Glutamatergic neuron (in vitro differentiated cells): ENCODE results near the gene MAPRE3. TPM values are rescaled to one million over a fixed set of nuclear protein-coding genes. Genes with fewer than 3 reads are reported as not detected.
A peak's percentile ranks its signal among the peaks of the same experiment; 100 is the strongest.

Experiments
- DNase-seq: peaks from one replicate; pipeline ENCODE4 v3.0.0; 2022
- H3K27ac Mint-ChIP-seq: one replicate; pipeline ENCODE4 v1.8.0; 2020; ENCODE audit warnings: mild to moderate bottlenecking, mixed read lengths, inconsistent platforms; ENCODE audit not compliant: unreplicated experiment
- H3K27me3 Mint-ChIP-seq: one replicate; pipeline ENCODE4 v1.8.0; 2020; ENCODE audit warnings: mild to moderate bottlenecking, moderate library complexity, mixed read lengths, inconsistent platforms; ENCODE audit not compliant: unreplicated experiment
- H3K36me3 Mint-ChIP-seq: one replicate; pipeline ENCODE4 v1.8.0; 2020; ENCODE audit warnings: mild to moderate bottlenecking, mixed read lengths, inconsistent platforms; ENCODE audit not compliant: unreplicated experiment
- H3K4me1 Mint-ChIP-seq: one replicate; pipeline ENCODE4 v1.8.0; 2020; ENCODE audit warnings: mild to moderate bottlenecking, low read depth, mixed read lengths, inconsistent platforms; ENCODE audit not compliant: unreplicated experiment
- H3K4me3 Mint-ChIP-seq: one replicate; pipeline ENCODE4 v1.8.0; 2020; ENCODE audit warnings: mild to moderate bottlenecking, mixed read lengths, inconsistent platforms; ENCODE audit not compliant: unreplicated experiment
- H3K9me3 Mint-ChIP-seq: one replicate; pipeline ENCODE4 v1.8.0; 2020; ENCODE audit warnings: mild to moderate bottlenecking, moderate library complexity, mixed read lengths, inconsistent platforms; ENCODE audit not compliant: unreplicated experiment
- total RNA-seq: library from RNA; stranded (reverse); fragmentation: NEBNext Ultra II Directional; extraction: Animal tissue kit (Norgen Biotek cat#: 25700); gene quantifications from one replicate; pipeline ENCODE4 v1.2.1, GENCODE V29; 2021; ENCODE audit not compliant: unreplicated experiment
- TF ChIP-seq, protein P1 (sequence below): fragments of 200-600 bp; sonication (generic); IDR thresholded peaks from one replicate; pipeline ENCODE4 v1.5.0; 2021; ENCODE audit not compliant: partially characterized antibody, unreplicated experiment

The MAPRE3 gene
- total RNA-seq, 1 donor from 2014 or later, result 49.2 TPM

DNA sequence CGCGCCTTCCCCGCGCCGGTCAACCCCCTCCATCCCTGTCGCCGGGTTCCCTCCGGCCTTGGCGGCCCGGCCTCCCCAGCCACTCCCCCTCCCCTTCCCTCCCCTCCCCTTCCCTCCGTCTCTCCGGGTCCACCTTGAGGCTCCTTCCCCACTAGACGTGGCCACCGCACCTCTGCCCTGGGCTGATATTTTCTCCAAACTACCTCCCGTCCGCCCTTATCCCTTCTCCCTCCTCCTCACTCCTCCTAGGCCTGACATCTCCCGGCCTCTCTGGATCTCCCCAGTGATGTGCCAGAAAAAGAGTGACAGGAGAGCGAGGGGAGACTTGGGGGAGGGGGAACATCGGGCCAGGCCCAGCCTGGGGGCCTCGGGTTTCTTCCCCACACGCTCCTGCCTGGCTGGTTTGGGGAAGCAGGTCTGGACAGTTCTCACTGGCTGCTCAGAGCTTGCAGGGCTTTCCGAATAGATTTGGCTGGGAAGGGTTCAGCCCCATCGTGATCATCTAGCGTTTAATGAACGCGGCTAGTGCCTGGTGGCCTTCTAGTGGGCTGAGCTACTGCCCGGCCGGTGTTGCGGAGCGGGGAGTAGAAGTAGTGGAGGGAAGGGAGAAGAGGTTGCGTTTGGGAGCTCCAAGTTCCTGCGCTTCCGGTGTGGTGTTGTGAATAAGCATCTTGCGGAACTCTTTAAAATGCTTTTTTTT lies 641 bp downstream of the MAPRE3 start:
- H3K36me3 Mint-ChIP-seq, result peaks cover 7% of the 10 kb centered on the region
- TF ChIP-seq, protein P1, sequence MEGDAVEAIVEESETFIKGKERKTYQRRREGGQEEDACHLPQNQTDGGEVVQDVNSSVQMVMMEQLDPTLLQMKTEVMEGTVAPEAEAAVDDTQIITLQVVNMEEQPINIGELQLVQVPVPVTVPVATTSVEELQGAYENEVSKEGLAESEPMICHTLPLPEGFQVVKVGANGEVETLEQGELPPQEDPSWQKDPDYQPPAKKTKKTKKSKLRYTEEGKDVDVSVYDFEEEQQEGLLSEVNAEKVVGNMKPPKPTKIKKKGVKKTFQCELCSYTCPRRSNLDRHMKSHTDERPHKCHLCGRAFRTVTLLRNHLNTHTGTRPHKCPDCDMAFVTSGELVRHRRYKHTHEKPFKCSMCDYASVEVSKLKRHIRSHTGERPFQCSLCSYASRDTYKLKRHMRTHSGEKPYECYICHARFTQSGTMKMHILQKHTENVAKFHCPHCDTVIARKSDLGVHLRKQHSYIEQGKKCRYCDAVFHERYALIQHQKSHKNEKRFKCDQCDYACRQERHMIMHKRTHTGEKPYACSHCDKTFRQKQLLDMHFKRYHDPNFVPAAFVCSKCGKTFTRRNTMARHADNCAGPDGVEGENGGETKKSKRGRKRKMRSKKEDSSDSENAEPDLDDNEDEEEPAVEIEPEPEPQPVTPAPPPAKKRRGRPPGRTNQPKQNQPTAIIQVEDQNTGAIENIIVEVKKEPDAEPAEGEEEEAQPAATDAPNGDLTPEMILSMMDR, result no peak
- peak overlapping the region; percentile 62 for H3K27ac Mint-ChIP-seq
- peaks cover 4% of the 10 kb centered on the region for H3K27me3 Mint-ChIP-seq
- peak; percentile 32 for DNase-seq
- H3K4me1 Mint-ChIP-seq, result peaks cover 41% of the 10 kb centered on the region
- peak overlapping the region; percentile 96 for H3K4me3 Mint-ChIP-seq
- H3K9me3 Mint-ChIP-seq, result peaks cover 10% of the 10 kb centered on the region

DNA sequence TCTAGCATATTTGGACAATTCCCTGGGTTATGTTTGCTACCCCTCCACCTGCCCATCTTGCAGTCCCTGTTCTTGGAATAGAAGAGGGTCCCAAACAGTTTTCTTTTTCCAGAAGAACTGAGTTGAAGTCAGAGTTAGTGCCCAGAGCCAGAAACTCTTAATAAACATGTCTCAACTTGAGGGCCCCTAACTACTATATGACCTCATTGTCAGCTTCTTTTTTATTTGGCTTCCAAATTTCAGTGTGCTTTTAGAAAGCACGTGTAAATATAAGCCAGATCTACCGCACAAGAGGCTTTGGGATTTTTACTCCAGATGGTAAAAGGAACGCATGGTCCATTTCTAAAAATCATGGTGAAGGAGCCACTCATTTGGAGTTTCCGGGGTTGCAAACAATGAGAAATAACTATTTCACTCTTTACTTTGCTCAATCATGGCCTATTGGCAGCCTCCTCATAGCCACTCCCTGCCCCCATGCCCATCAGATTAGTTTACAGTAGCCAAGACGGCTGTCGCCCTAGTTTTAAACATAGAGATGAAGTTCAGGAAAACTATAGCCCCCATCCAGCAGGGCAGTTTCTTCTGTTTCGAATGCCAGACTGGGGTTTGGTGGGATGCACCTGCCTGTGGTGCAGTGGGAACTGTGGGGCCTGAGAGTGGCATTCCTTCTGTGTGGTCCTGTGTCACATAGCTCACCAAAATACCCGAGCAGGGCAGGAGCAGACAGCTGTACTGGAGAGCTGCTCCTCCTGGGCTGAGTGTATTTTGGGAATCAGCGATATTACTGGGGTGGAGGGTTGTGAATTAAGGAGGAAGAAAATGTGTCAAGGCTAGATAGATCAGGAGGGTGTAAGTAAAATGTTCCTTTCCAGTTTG lies 1.7 kb downstream of the MAPRE3 start:
- peak overlapping the region; percentile 96 for H3K4me3 Mint-ChIP-seq
- TF ChIP-seq, protein P1, result no peak
- H3K4me1 Mint-ChIP-seq, result peaks cover 41% of the 10 kb centered on the region
- peaks cover 6% of the 10 kb centered on the region for H3K9me3 Mint-ChIP-seq
- DNase-seq, result no peak
- peaks cover 7% of the 10 kb centered on the region for H3K36me3 Mint-ChIP-seq
- H3K27ac Mint-ChIP-seq, result no peak overlapping the region
- H3K27me3 Mint-ChIP-seq, result peaks cover 2% of the 10 kb centered on the region

DNA sequence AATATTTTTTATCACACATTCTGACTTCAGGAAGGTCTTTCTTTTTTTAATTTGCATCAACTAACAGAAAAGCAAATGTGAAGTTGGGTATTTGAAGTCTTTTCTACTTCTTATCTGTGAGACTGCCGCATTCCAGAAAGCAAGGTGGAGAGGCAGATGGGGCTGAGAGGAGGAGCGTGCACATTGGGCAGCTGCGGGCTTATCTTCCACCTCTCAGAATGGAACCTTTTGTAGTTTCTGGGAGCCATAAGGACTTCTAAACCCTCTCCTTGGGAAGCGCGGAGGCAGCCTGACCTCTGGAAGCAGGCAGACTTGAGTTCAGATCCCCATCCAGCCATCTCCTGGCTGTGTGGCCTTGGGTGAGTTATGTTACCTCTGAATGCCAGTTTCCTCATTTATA lies 3.9 kb downstream of the MAPRE3 start:
- Mint-ChIP-seq H3K27me3 (peaks cover 5% of the 10 kb centered on the region), H3K4me3 (no peak overlapping the region), H3K9me3 (peaks cover 3% of the 10 kb centered on the region), H3K4me1 (peaks cover 39% of the 10 kb centered on the region), H3K36me3 (peaks cover 2% of the 10 kb centered on the region), H3K27ac (no peak overlapping the region)
- TF ChIP-seq, protein P1, result no peak
- DNase-seq, result no peak

DNA sequence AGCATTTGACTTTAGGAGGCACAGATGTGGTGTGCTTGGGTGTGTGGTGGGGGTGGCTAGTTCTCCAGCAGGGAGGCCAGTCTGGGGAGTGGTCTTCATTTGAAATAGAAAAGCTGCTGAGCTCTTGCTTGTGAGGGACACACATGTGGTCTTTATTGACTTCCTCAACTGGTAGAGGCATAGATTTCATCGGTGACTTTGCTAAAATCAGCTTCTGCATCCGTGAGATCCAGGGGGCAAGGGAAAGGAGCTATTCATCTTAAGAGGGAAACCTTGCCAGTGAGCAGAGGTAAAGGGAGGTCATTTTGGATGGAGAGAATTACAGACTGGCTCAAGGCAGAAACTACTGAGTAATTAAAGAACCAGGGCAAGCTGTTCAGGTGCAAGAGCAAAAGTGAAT lies 4.7 kb downstream of the MAPRE3 start:
- Mint-ChIP-seq H3K27me3 (peaks cover 5% of the 10 kb centered on the region), H3K4me1 (peaks cover 36% of the 10 kb centered on the region), H3K9me3 (peaks cover 2% of the 10 kb centered on the region), H3K36me3 (no peaks in the 10 kb centered on the region), H3K4me3 (peak overlapping the region; percentile 51), H3K27ac (no peak overlapping the region)
- TF ChIP-seq, protein P1, result no peak
- no peak for DNase-seq

DNA sequence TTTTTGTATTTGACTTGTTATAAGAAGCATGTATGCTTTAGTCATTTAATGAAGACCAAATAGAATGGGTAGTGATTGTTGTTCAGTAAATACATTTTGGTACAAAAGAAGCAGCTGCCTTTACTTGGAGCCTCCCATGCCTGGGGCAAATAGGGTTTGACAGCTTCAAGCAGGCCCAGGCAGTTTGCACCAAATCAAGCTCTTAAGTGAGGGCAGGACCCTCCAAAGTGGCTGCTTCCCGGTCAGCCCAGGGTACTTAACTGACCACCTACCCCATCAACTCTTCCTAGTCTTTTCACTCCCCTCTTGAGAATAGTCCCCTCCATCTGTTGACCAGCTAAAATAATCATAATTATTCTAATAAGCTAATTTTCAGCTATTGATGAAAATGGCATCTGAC lies 5.2 kb downstream of the MAPRE3 start:
- TF ChIP-seq, protein P1, result no peak
- H3K4me1 Mint-ChIP-seq, result peaks cover 36% of the 10 kb centered on the region
- H3K4me3 Mint-ChIP-seq, result no peak overlapping the region

More for the DNA sequence above, 5.2 kb downstream of the MAPRE3 start:
- Mint-ChIP-seq H3K27ac (no peak overlapping the region), H3K36me3 (no peaks in the 10 kb centered on the region), H3K9me3 (peaks cover 2% of the 10 kb centered on the region), H3K27me3 (peaks cover 5% of the 10 kb centered on the region)
- no peak for DNase-seq
